Adrenal gland (tissue), 5 donors: Measurements from ENCODE around the gene LUC7L3.
A peak's percentile ranks its signal among the peaks of the same experiment; 100 is the strongest.

ENCODE experiments used
- CTCF ChIP-seq, 6 experiments: fragments of 450-650 bp in 4 of 6; fragments of 200-600 bp in 2 of 6; sonication (generic) in 1 of 6; IDR thresholded peaks; 1 replicate in 5 of 6; 2 replicates in 1 of 6; pipeline versions ENCODE4 v1.5.1 to v1.8.0; 2016 to 2021; ENCODE audit warnings: antibody characterized with exemption in 6 of 6, mild to moderate bottlenecking in 2 of 6, moderate library complexity in 1 of 6
- POLR2A ChIP-seq, 2 donors: fragments of 450-650 bp; IDR thresholded peaks; one replicate each; pipeline ENCODE4 v1.6.1; 2017; ENCODE audit warnings: antibody characterized with exemption in 2 of 2, mild to moderate bottlenecking in 2 of 2, moderate library complexity in 1 of 2
- donor health status: DM: no; HTN: no; CAD: no.

GRCh38 chr17:50719144-50719923 is at the start of gene LUC7L3:
- TF ChIP-seq CTCF (IDR thresholded peaks at IDR 0.05) (peak in 1 of 6 experiments; percentile 1), POLR2A (IDR thresholded peaks at IDR 0.05) (peak; percentile 48 to 79)
